Activated CD8-positive, alpha-beta memory T cell treated with anti-CD3 and anti-CD28 coated beads, Interleukin-2, amount 10 ng/mL, durations not matched to agents 7 days and 5 days (primary cell): ENCODE measurements around the gene MTERF4. TPM values are rescaled to one million over a fixed set of nuclear protein-coding genes. Genes with fewer than 3 reads are reported as not detected.

Experiments
- ATAC-seq: fragments of 150-1000 bp; cut with Tn5 transposase; one replicate; pipeline ENCODE4 v1.10.0; 2021; ENCODE audit warnings: moderate library complexity
- CTCF ChIA-PET: fragments of 350-600 bp; sonication (Branson Sonifier 250); formaldehyde crosslinking; loops from one replicate; lab custom pipeline; 2021; ENCODE audit warnings: antibody characterized with exemption; lab: Charles Lee
- DNase-seq: peaks from one replicate; pipeline ENCODE4 v3.0.0-alpha.2; 2020
- H3K27ac Mint-ChIP-seq: one replicate; pipeline ENCODE4 v1.8.0; 2021; ENCODE audit warnings: mild to moderate bottlenecking, mixed read lengths
- H3K27me3 Mint-ChIP-seq: one replicate; pipeline ENCODE4 v1.8.0; 2021; ENCODE audit warnings: mixed read lengths
- H3K36me3 Mint-ChIP-seq: one replicate; pipeline ENCODE4 v1.8.0; 2021; ENCODE audit warnings: mild to moderate bottlenecking, mixed read lengths
- H3K4me1 Mint-ChIP-seq: one replicate; pipeline ENCODE4 v1.8.0; 2021; ENCODE audit warnings: mixed read lengths
- H3K4me3 Mint-ChIP-seq: one replicate; pipeline ENCODE4 v1.8.0; 2021; ENCODE audit warnings: mild to moderate bottlenecking, moderate library complexity, mixed read lengths
- H3K9me3 Mint-ChIP-seq: one replicate; pipeline ENCODE4 v1.8.0; 2022; ENCODE audit warnings: low read depth, mixed read lengths
- total RNA-seq, 2 experiments: library from RNA; stranded (reverse); gene quantifications; one replicate each; pipeline ENCODE4 v1.2.3, GENCODE V29; 2021

Gene MTERF4
- total RNA-seq, 2 experiments from 2014 or later: 31.5 to 33.0 TPM

DNA sequence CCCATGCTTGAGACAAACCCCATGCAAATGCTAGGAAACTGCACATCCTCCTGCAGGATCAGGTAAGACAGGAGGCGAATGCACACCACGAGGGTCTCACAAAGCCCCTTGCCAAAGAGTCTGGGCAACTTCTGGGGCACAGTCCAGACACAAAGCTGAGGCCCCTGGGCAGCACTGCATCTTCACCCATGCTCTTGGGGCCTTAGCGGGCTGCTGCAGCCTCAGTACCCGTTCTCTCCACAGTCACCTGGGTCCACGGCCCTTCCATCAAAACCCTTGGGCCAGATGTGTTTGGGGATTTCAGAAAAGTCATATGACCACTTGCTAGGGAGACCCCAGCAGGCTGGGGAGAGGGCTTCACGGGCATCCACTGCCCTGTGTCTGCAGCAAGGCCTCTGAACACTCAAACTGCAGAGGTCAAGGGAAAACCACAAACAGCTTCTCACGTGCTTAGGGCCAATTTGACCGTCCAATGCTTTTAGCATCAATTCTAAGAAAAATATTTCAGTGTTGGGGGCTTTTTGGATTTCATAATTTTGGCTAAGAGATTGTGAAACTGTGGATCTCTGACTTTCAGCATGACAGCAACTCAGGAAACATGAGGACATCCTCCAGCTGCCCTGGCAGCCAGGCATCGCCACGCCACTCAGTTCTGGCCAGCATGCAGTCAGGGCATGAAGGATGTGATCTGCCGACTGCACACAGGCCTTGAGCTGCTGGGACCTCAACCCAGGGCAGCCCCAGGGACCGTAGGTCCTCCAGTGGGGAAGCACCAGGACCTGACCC lies 27.2 kb upstream of the MTERF4 start:
- peaks cover 7% of the 10 kb centered on the region for H3K36me3 Mint-ChIP-seq
- CTCF ChIA-PET: interaction anchor here (1.0 kb wide), 1 partner anchor 51 kb away, joined by 3 read pairs; no protein-coding TSS in a partner anchor

DNA sequence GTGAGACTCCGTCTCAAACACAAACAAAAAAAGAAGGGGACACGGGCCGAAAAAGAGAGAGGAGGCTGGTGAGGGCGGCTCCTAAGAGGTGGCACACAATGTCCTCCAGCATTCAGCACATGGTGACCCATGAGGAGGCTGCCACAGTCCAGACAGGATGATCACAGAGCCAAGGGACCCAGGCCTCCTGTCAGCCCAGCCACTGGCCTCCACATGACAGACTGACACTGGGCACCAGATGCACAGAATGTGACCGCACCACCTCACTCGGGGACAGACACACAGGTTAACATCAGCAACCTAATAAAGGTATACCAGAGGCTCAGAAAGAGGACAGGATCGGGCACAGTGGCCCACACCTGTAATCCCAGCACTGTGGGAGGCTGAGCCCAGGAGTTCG lies 26.2 kb upstream of the MTERF4 start:
- no peak overlapping the region for H3K4me3 Mint-ChIP-seq
- ATAC-seq (no peak), DNase-seq (no peak)
- no peaks in the 10 kb centered on the region for H3K27me3 Mint-ChIP-seq
- H3K9me3 Mint-ChIP-seq: no peaks in the 10 kb centered on the region
- CTCF ChIA-PET: no interaction called here
- H3K4me1 Mint-ChIP-seq: peaks cover 29% of the 10 kb centered on the region
- H3K27ac Mint-ChIP-seq: peak overlapping the region; percentile 65
- H3K36me3 Mint-ChIP-seq: peaks cover 10% of the 10 kb centered on the region

More for the DNA sequence above, 27.2 kb upstream of the MTERF4 start:
- Mint-ChIP-seq H3K4me3 (no peak overlapping the region), H3K27ac (no peak overlapping the region), H3K9me3 (no peaks in the 10 kb centered on the region), H3K27me3 (no peaks in the 10 kb centered on the region), H3K4me1 (peaks cover 23% of the 10 kb centered on the region)
- ATAC-seq (no peak), DNase-seq (no peak)

DNA sequence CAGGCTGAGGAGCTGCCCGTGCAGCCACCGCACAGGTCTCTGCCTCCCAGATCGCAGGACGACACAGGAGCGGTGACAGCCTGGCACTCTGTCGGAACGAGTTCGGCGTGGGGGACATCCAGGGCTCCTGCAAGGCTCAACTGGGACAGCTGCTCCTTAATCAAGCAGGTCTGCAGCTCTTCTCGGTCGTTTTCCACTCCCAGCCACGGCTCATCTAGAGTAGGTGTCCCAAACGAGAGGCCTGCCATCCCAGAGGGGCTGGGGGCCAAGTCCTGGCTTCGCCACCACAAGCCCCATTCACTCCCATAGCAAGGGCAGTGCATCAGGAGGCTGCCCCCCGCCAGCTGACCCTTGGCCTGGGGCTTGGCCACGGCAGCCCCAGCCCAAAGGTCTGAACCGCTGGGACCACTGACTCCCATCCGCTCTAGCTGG lies 24.7 kb upstream of the MTERF4 start:
- Mint-ChIP-seq H3K4me3 (no peak overlapping the region), H3K4me1 (peaks cover 29% of the 10 kb centered on the region), H3K36me3 (peaks cover 18% of the 10 kb centered on the region), H3K27ac (no peak overlapping the region), H3K27me3 (no peaks in the 10 kb centered on the region), H3K9me3 (no peaks in the 10 kb centered on the region)
- CTCF ChIA-PET: no interaction called here
- no peak for ATAC-seq
- DNase-seq: no peak

DNA sequence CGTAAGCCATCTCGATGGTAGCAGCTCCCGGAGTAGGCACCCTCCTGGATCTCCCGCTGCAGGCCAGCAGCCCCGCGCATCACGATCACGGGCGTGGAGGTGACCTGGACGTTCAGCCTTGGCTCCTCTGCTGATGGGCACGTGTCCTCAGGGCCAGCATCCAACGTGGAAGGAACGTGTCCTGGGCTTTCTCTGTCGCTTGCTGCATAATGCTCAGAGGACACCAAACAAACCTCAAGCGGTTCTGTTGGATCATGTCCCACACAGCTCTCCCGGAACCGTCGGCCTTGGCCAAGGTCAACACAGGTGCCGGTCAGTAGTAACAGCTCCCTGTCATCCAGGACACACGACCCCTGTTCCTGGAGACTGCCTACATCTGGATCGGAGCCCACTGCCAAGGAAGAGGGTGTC lies 24.1 kb upstream of the MTERF4 start:
- Mint-ChIP-seq H3K9me3 (no peaks in the 10 kb centered on the region), H3K4me3 (no peak overlapping the region), H3K27ac (no peak overlapping the region), H3K27me3 (no peaks in the 10 kb centered on the region), H3K36me3 (peaks cover 24% of the 10 kb centered on the region), H3K4me1 (peaks cover 29% of the 10 kb centered on the region)
- ATAC-seq (no peak), DNase-seq (no peak)
- CTCF ChIA-PET: no interaction called here

DNA sequence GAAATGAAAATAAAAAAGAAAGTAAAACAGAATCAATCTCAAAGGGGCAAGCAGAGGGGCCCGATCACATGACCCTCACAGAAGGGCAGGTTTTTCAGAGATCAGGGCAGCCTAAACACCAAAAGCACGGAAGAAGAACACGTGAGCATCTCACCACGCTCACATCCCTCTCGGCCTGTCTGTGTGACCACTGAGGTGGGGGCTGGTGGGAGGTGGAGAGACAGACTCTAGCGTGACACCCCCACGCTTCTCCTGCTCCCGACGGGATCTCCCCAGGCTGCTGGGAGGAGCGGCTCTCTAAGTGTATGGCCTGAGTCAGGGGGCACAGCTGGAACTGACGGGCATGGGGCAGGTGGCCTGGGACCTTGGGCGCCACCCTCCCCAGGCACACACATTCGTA lies 23.5 kb upstream of the MTERF4 start:
- H3K9me3 Mint-ChIP-seq: no peaks in the 10 kb centered on the region
- H3K27me3 Mint-ChIP-seq: no peaks in the 10 kb centered on the region
- ATAC-seq (no peak), DNase-seq (no peak)
- no peak overlapping the region for H3K27ac Mint-ChIP-seq
- peaks cover 30% of the 10 kb centered on the region for H3K36me3 Mint-ChIP-seq
- CTCF ChIA-PET: no interaction called here
- no peak overlapping the region for H3K4me3 Mint-ChIP-seq
- H3K4me1 Mint-ChIP-seq: peaks cover 29% of the 10 kb centered on the region

DNA sequence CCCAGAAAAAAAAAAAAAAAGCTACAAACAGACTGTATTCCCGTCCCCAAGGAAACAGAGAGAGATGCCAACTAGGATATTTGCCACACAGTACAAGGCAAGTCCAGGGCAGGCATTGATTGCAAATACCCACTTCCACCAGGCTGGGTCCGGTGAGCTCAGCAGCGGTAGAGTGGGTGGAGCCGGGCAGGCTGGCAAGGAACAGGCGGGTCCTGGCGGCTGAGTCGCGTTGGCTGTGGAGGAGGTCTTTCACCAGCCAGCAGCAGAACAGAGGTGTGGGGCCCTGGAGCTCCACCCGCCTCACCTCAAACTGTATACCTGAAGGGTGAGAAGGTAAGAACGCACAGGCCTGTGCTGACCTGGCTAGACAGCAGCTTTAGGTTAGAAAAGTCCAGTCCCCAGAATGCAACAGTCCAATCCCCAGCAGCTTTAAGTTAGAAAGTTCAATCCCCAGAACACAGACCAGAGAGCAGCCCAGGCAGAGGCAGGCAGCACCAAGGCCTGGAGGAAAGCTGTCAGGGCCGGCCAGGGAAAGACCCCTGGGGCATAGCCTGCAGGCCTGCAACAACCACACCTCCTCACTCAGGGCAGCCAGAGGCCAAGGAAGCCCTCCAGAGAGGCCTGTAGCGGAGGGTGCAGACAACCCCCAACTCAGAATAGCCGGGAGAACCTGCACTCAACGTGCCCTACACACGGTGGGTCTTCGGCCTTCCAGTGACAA lies 21.9 kb upstream of the MTERF4 start:
- Mint-ChIP-seq H3K9me3 (no peaks in the 10 kb centered on the region), H3K4me1 (peaks cover 26% of the 10 kb centered on the region), H3K27ac (peak overlapping the region; percentile 58), H3K36me3 (peaks cover 37% of the 10 kb centered on the region), H3K27me3 (no peaks in the 10 kb centered on the region), H3K4me3 (no peak overlapping the region)
- CTCF ChIA-PET: no interaction called here
- DNase-seq (no peak), ATAC-seq (peak; percentile 51)

DNA sequence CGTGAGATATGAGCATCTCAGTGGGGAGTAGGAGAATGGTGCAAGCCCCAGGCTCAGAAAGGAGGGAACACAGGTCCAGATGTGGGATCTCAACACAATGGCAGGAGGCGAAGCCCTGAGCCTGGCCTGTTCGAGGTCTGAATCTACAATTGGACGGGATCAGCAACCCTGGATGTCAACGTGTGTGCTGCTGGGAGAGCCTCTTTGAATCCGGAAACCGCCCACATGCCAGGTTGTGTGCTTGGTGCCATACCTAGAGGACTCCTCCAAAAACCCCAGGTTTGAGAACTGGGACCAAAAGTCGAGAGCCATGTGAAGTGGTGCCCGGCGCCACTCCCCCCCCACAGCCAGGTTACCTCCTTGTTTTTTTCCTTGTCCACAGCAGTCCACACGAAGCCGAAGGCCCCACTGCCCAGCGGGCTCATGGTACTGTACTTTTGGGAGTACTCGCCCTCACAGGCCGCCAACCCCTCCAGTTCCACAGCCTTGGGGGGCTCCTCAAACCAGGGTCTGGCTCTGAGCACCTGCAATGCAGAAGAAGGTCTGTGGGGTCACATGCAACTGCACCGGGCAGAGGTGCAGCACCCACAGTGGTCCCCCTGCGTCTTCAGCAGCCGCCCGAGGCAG lies 20.4 kb upstream of the MTERF4 start:
- CTCF ChIA-PET: no interaction called here
- Mint-ChIP-seq H3K4me3 (no peak overlapping the region), H3K27ac (no peak overlapping the region)

DNA sequence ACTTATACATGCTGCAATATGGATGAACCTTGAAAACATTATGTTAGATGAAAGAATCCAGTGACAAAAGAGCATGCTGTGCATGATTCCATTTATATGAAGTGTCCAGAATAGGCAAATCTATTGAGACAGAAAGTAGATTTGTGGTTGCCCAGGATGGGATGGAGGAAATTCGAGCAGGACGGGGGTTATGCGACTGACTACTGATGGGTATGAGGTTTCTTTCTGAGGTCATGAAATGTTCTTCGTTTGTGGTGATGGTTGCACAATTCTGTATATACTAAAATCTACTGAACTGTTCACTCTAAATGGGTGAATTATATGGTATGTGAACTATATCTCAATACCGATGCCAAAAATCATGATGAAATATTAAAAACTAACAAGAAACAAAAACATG lies 18.9 kb upstream of the MTERF4 start:
- Mint-ChIP-seq H3K9me3 (no peaks in the 10 kb centered on the region), H3K27ac (no peak overlapping the region), H3K4me1 (peaks cover 11% of the 10 kb centered on the region), H3K4me3 (no peak overlapping the region), H3K27me3 (no peaks in the 10 kb centered on the region), H3K36me3 (peaks cover 40% of the 10 kb centered on the region)
- CTCF ChIA-PET: no interaction called here
- DNase-seq (no peak), ATAC-seq (no peak)

More for the DNA sequence above, 20.4 kb upstream of the MTERF4 start:
- no peak for DNase-seq
- H3K4me1 Mint-ChIP-seq: peaks cover 15% of the 10 kb centered on the region
- no peak for ATAC-seq
- H3K36me3 Mint-ChIP-seq: peaks cover 39% of the 10 kb centered on the region
- H3K27me3 Mint-ChIP-seq: no peaks in the 10 kb centered on the region
- H3K9me3 Mint-ChIP-seq: no peaks in the 10 kb centered on the region

DNA sequence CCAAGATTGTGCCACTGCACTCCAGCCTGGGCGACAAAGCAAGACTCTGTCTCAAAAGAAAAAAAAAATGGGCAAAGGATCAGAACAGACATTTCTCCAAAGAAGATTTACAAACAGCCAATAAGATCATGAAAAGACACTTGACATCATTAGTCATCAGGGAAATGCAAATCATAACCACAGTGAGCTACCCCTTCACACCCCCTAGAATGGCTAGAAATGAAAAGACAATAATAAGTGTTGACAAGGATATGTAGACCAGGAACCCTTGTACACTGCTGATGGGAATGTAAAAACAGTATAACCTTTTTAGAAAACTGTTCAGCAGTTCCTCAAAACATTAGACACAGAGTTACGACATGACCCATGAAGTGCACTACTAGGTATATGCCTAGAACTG lies 18.4 kb upstream of the MTERF4 start:
- no peak overlapping the region for H3K27ac Mint-ChIP-seq
- no peak overlapping the region for H3K4me3 Mint-ChIP-seq
- ATAC-seq: no peak
- no peak for DNase-seq
- peaks cover 38% of the 10 kb centered on the region for H3K36me3 Mint-ChIP-seq
- CTCF ChIA-PET: no interaction called here
- H3K9me3 Mint-ChIP-seq: no peaks in the 10 kb centered on the region
- no peaks in the 10 kb centered on the region for H3K27me3 Mint-ChIP-seq
- H3K4me1 Mint-ChIP-seq: peaks cover 7% of the 10 kb centered on the region

DNA sequence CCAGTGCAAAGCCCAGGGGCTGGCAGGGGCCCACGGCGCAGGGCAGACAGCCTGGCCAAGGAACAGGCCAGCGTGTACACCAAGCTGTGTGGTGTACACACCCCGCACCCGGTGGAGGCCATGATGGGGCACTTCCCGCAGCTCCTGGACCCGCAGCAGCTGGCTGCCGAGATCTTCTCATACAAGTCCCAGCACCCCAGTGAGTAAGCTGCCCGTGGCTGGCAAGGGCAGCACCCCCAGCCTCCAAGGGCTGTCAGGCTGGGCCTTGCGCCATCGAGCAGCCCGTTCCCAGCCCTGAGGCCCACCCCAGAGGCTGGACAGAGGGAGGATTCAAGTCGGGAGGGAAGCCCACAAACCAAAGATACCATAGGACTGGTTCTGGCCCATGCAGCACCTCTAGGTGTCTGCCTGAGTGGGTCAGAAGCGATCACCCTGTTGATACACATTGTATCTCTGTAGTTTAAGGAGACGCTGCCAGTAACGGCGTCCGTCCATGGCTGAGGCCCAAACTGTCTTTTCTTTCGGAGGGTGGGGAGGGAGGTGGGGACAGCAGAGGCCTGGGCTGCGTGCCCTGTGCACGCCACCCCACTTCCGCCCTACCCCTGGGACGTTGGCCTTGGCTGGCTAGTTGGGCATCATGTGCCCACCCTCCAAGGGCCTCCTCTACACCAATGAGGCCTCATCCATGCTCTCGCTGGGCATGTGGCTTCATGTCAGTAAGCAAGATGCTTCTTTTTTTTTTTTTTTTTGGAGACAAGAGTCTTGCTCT lies 16.8 kb upstream of the MTERF4 start:
- Mint-ChIP-seq H3K4me1 (peaks cover 4% of the 10 kb centered on the region), H3K27ac (no peak overlapping the region), H3K4me3 (no peak overlapping the region), H3K27me3 (no peaks in the 10 kb centered on the region), H3K36me3 (peaks cover 44% of the 10 kb centered on the region), H3K9me3 (no peaks in the 10 kb centered on the region)
- ATAC-seq (no peak), DNase-seq (no peak)
- CTCF ChIA-PET: no interaction called here

DNA sequence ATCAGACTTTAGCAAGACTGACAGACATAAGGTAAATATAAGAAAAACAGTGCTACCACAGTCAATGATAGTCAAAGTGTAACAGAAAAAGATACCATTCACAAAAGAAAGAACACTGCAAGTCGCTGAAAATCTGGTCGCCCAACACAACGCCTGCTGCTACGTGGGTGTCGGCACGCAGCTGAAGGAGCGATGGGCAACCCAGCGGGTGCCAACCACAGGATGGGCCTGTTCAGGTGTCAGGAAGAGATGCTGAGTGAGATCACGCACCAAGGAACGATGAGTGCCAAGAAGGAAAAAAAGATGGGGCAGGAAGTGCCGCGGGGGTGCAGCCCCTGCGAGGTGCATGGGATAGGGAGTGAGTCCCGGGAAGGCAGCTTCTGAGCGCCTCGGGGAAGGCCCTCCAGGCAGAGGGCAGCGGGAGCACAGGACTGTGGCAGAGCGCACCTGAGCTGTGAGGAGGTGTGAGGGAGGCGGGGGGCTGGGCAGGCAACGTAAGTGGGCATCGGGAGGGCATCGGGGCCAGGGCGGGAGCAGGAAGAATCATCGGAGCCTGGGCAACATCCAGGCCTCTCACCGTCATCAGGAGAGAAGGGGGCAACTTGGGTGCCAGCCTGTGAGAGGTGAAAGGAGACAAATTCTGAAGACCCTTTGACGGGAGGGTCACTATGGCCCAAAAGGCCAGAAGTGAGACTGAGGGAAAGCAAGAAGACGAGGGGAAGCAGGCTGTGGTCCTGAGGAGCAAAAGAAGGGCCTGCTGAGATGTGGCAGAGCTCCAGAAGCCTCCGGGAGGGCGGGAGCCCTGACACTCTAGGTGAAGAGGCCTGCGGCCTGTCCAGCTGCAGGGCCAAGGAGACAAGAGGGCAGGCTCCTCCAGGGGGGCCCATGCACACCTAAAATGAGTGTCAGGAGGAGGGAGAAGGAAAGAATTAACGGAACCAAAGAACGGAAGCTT lies 14.8 kb upstream of the MTERF4 start:
- H3K4me3 Mint-ChIP-seq: no peak overlapping the region
- no peaks in the 10 kb centered on the region for H3K9me3 Mint-ChIP-seq
- H3K27ac Mint-ChIP-seq: no peak overlapping the region
- H3K4me1 Mint-ChIP-seq: peaks cover 11% of the 10 kb centered on the region
- DNase-seq: no peak
- H3K27me3 Mint-ChIP-seq: no peaks in the 10 kb centered on the region
- H3K36me3 Mint-ChIP-seq: peaks cover 37% of the 10 kb centered on the region
- CTCF ChIA-PET: no interaction called here
- ATAC-seq: no peak

DNA sequence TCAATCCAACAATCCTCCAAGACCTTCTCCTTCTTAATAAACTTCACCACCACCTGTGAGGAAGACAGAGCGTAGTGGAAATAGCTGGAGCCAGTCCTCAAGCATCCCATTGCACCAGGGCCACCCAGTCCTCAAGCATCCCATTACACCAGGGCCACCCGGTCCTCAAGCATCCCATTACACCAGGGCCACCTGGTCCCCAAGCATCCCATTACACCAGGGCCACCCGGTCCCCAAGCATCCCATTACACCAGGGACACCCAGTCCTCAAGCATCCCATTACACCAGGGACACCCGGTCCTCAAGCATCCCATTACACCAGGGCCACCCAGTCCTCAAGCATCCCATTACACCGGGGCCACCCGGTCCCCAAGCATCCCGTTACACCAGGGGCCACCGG lies 13.3 kb upstream of the MTERF4 start:
- Mint-ChIP-seq H3K9me3 (no peaks in the 10 kb centered on the region), H3K36me3 (peaks cover 25% of the 10 kb centered on the region), H3K27ac (no peak overlapping the region), H3K27me3 (no peaks in the 10 kb centered on the region), H3K4me1 (peaks cover 25% of the 10 kb centered on the region), H3K4me3 (no peak overlapping the region)
- DNase-seq: no peak
- CTCF ChIA-PET: no interaction called here
- ATAC-seq: no peak
